Amniotic stem cell (primary cell): Measurements from ENCODE around the gene FAM181B.
"Not testable (repeated sequence)": the region's sequence is repeated elsewhere in the genome, so short reads cannot be mapped to it uniquely, and the experiment has no call there.

ENCODE experiments used
- DNase-seq: peaks from one replicate; lab custom pipeline; 2025; lab: John Stamatoyannopoulos, UW

The FAM181B gene

GRCh38 chr11:82732734-82733443 lies 775 bp downstream of the FAM181B start:
- no peak for DNase-seq

GRCh38 chr11:82732348-82732733 lies 1.3 kb downstream of the FAM181B start:
- no peak for DNase-seq

GRCh38 chr11:82731691-82732277 lies 1.9 kb downstream of the FAM181B start:
- DNase-seq, result no peak

- no peak for DNase-seq
These were observed 2.9 kb downstream of the FAM181B start for GRCh38 chr11:82730754-82731153.

GRCh38 chr11:82730286-82730685 lies 3.4 kb downstream of the FAM181B start:
- no peak for DNase-seq

GRCh38 chr11:82724026-82724425 lies 9.6 kb downstream of the FAM181B start:
- DNase-seq, result no peak

GRCh38 chr11:82722231-82722630 lies 11.4 kb downstream of the FAM181B start:
- DNase-seq, result no peak

GRCh38 chr11:82720267-82721065 lies 13.2 kb downstream of the FAM181B start:
- DNase-seq, result no peak

GRCh38 chr11:82719361-82720105 lies 14.1 kb downstream of the FAM181B start:
- DNase-seq, result no peak

GRCh38 chr11:82718821-82719220 lies 14.8 kb downstream of the FAM181B start:
- DNase-seq, result no peak

GRCh38 chr11:82718307-82718706 lies 15.4 kb downstream of the FAM181B start:
- DNase-seq, result no peak

GRCh38 chr11:82714346-82715174 lies 19.1 kb downstream of the FAM181B start:
- DNase-seq, result no peak

- no peak for DNase-seq
These were observed 22.0 kb downstream of the FAM181B start for GRCh38 chr11:82711648-82712047.

GRCh38 chr11:82703796-82704195 lies 29.9 kb downstream of the FAM181B start:
- DNase-seq, result no peak

- no peak for DNase-seq
These were observed 30.4 kb downstream of the FAM181B start for GRCh38 chr11:82703226-82703625.

- no peak for DNase-seq
These were observed 31.7 kb downstream of the FAM181B start for GRCh38 chr11:82701847-82702520.

- DNase-seq, result no peak
These were observed 34.9 kb downstream of the FAM181B start for GRCh38 chr11:82698576-82699352.

- no peak for DNase-seq
These were observed 40.7 kb downstream of the FAM181B start for GRCh38 chr11:82692981-82693380.

GRCh38 chr11:82689347-82689746 lies 44.3 kb downstream of the FAM181B start:
- not testable (repeated sequence) for DNase-seq

- no peak for DNase-seq
These were observed 47.5 kb downstream of the FAM181B start for GRCh38 chr11:82686211-82686610.
